Measurements from ENCODE around the gene SOCS3. TPM values are rescaled to one million over a fixed set of nuclear protein-coding genes. Genes with fewer than 3 reads are reported as not detected.

SOCS3 gene
- total RNA-seq, 6 donors from 2014 or later, result 67.1 to 173 (median 114) TPM

- no peak for DNase-seq
- Histone ChIP-seq H3K27ac (peak overlapping the region in 3 of 4 donors; percentile 26 to 35 (median 33)), H3K27me3 (no peaks in the 10 kb centered on the region), H3K4me3 (no peak overlapping the region), H3K36me3 (peaks cover 20 to 60% (median 38%) of the 10 kb centered on the region in 4 donors), H3K9me3 (no peaks in the 10 kb centered on the region), H3K4me1 (peaks cover 43 to 52% (median 45%) of the 10 kb centered on the region in 4 donors)
- no peak for TF ChIP-seq POLR2AphosphoS5 (IDR thresholded peaks at IDR 0.05)
- no peak for TF ChIP-seq CTCF (IDR thresholded peaks at IDR 0.05)
- ATAC-seq (ENCODE audit: low FRiP score in 2 of 2), result no peak
- 87 to 91% methylated on average over 6 to 8 of the region's 8 CpGs for WGBS, 2 donors
These were observed 47.0 kb upstream of the SOCS3 start for GRCh38 chr17:78406920-78407319.

- Histone ChIP-seq H3K27me3 (no peaks in the 10 kb centered on the region), H3K27ac (peak overlapping the region in 2 of 4 donors; percentile 26 to 35), H3K4me1 (peaks cover 38 to 51% (median 40%) of the 10 kb centered on the region in 4 donors), H3K9me3 (no peaks in the 10 kb centered on the region), H3K4me3 (no peak overlapping the region), H3K36me3 (peaks cover 20 to 65% (median 44%) of the 10 kb centered on the region in 4 donors)
- no peak for TF ChIP-seq POLR2AphosphoS5 (IDR thresholded peaks at IDR 0.05)
- WGBS, 2 donors, result 90 to 96% methylated on average over 5 to 6 of the region's 6 CpGs
- DNase-seq, result no peak
- no peak for ATAC-seq (ENCODE audit: low FRiP score in 2 of 2)
These were observed 46.5 kb upstream of the SOCS3 start for GRCh38 chr17:78406396-78406795.

- WGBS, 2 donors, result 93 to 95% methylated on average over 14 of the region's 14 CpGs
- no peak for ATAC-seq (ENCODE audit: low FRiP score in 2 of 2)
- no peak overlapping the region for H3K4me3 ChIP-seq
- H3K9me3 ChIP-seq, result no peaks in the 10 kb centered on the region
- no peaks in the 10 kb centered on the region for H3K27me3 ChIP-seq
- peak in 1 of 2 donors; percentile 72 for DNase-seq
- H3K4me1 ChIP-seq, result peaks cover 17 to 26% (median 19%) of the 10 kb centered on the region in 4 donors
- no peak overlapping the region for H3K27ac ChIP-seq
- H3K36me3 ChIP-seq, result peaks cover 37 to 88% (median 68%) of the 10 kb centered on the region in 4 donors
- no peak for TF ChIP-seq POLR2A (IDR thresholded peaks at IDR 0.05)
These were observed 43.9 kb upstream of the SOCS3 start for GRCh38 chr17:78403822-78404221.

- peak overlapping the region in 2 of 4 donors; percentile 17 to 30 for H3K27ac ChIP-seq
- WGBS, 2 donors, result 64 to 95% methylated on average over 5 to 7 of the region's 8 CpGs
- peaks cover 46 to 95% (median 77%) of the 10 kb centered on the region in 4 donors for H3K36me3 ChIP-seq
- H3K4me1 ChIP-seq, result peaks cover 14 to 21% (median 19%) of the 10 kb centered on the region in 4 donors
- no peaks in the 10 kb centered on the region for H3K27me3 ChIP-seq
- no peak for ATAC-seq (ENCODE audit: low FRiP score in 2 of 2)
- TF ChIP-seq CTCF (IDR thresholded peaks at IDR 0.05) (no peak), POLR2A (IDR thresholded peaks at IDR 0.05) (no peak), POLR2AphosphoS5 (IDR thresholded peaks at IDR 0.05) (no peak)
- no peak overlapping the region for H3K4me3 ChIP-seq
- H3K9me3 ChIP-seq, result no peaks in the 10 kb centered on the region
- DNase-seq, result no peak
These were observed 42.0 kb upstream of the SOCS3 start for GRCh38 chr17:78401891-78402290.

- no peak for ATAC-seq (ENCODE audit: low FRiP score in 2 of 2)
- peaks cover 46 to 92% (median 79%) of the 10 kb centered on the region in 4 donors for H3K36me3 ChIP-seq
- H3K27me3 ChIP-seq, result no peaks in the 10 kb centered on the region
- H3K27ac ChIP-seq, result peak overlapping the region in 2 of 4 donors; percentile 10 to 30
- H3K4me3 ChIP-seq, result no peak overlapping the region
- no peaks in the 10 kb centered on the region for H3K9me3 ChIP-seq
- 76% methylated on average over 5 of the region's 6 CpGs; no CpG with 5 or more reads in 1 of the 2 donors for WGBS, 2 donors
- DNase-seq, result no peak
- H3K4me1 ChIP-seq, result peaks cover 19 to 24% (median 22%) of the 10 kb centered on the region in 4 donors
- TF ChIP-seq POLR2AphosphoS5 (IDR thresholded peaks at IDR 0.05) (no peak), CTCF (IDR thresholded peaks at IDR 0.05) (no peak), EP300 (IDR thresholded peaks at IDR 0.05) (no peak), POLR2A (IDR thresholded peaks at IDR 0.05) (no peak)
These were observed 41.4 kb upstream of the SOCS3 start for GRCh38 chr17:78401246-78401645.

- ATAC-seq (ENCODE audit: low FRiP score in 2 of 2), result no peak
- TF ChIP-seq CTCF (IDR thresholded peaks at IDR 0.05) (no peak), POLR2AphosphoS5 (IDR thresholded peaks at IDR 0.05) (no peak), POLR2A (IDR thresholded peaks at IDR 0.05) (no peak), EP300 (IDR thresholded peaks at IDR 0.05) (no peak)
- Histone ChIP-seq H3K27ac (peak overlapping the region in 1 of 4 donors; percentile 10), H3K27me3 (no peaks in the 10 kb centered on the region), H3K4me1 (peaks cover 19 to 29% (median 27%) of the 10 kb centered on the region in 4 donors), H3K9me3 (no peaks in the 10 kb centered on the region), H3K4me3 (no peak overlapping the region), H3K36me3 (peaks cover 43 to 91% (median 80%) of the 10 kb centered on the region in 4 donors)
- DNase-seq, result no peak
- WGBS, 2 donors, result 88 to 94% methylated on average over 6 to 17 of the region's 17 CpGs
These were observed 40.8 kb upstream of the SOCS3 start for GRCh38 chr17:78400581-78401240.
